Vagina (tissue), 2 donors: ENCODE data around the gene NPAS3.

Experiments
- CTCF ChIP-seq, 3 experiments: fragments of 450-650 bp in 2 of 3; fragments of 200-600 bp in 1 of 3; sonication (generic) in 1 of 3; IDR thresholded peaks; one replicate each; pipeline ENCODE4 v1.5.1; 2017 to 2019; ENCODE audit warnings: antibody characterized with exemption in 3 of 3, mild to moderate bottlenecking in 2 of 3, moderate library complexity in 2 of 3
- POLR2A ChIP-seq, 2 donors: fragments of 450-650 bp; IDR thresholded peaks; one replicate each; pipeline ENCODE4 v1.6.1; 2017; ENCODE audit warnings: antibody characterized with exemption in 2 of 2, mild to moderate bottlenecking in 2 of 2, moderate library complexity in 2 of 2

GRCh38 chr14:33241331-33241730, 302.7 kb downstream of the NPAS3 start:
- TF ChIP-seq POLR2A (IDR thresholded peaks at IDR 0.05) = no peak
- TF ChIP-seq CTCF (IDR thresholded peaks at IDR 0.05) = no peak
